Ishikawa (cell line): ENCODE measurements around the gene NPC1.

Experiments
- CEBPB ChIP-seq: IDR thresholded peaks from 2 replicates; pipeline ENCODE4 v1.6.1; 2012
- CREB1 ChIP-seq: IDR thresholded peaks from 2 replicates; pipeline ENCODE4 v1.6.1; 2012; ENCODE audit warnings: low read depth
- EGR1 ChIP-seq: IDR thresholded peaks from 2 replicates; pipeline ENCODE4 v1.6.1; 2012
- EP300 ChIP-seq: IDR thresholded peaks from 2 replicates; pipeline ENCODE4 v1.6.1; 2012; ENCODE audit warnings: borderline replicate concordance
- FOXM1 ChIP-seq: IDR thresholded peaks from 2 replicates; pipeline ENCODE4 v1.6.1; 2012; ENCODE audit warnings: low read depth, borderline replicate concordance
- NFIC ChIP-seq: IDR thresholded peaks from 2 replicates; pipeline ENCODE4 v1.6.1; 2012
- RAD21 ChIP-seq: IDR thresholded peaks from 2 replicates; pipeline ENCODE4 v1.6.1; 2012; ENCODE audit warnings: low read depth
- TAF1 ChIP-seq: IDR thresholded peaks from 2 replicates; pipeline ENCODE4 v1.6.1; 2012; ENCODE audit warnings: low read depth, mild to moderate bottlenecking
- TCF12 ChIP-seq: IDR thresholded peaks from 2 replicates; pipeline ENCODE4 v1.6.1; 2012; ENCODE audit warnings: low read depth
- TEAD4 ChIP-seq: IDR thresholded peaks from 2 replicates; pipeline ENCODE4 v1.6.1; 2012
- YY1 ChIP-seq: IDR thresholded peaks from 2 replicates; pipeline ENCODE4 v1.6.1; 2012; ENCODE audit warnings: low read depth
- ZBTB7A ChIP-seq: IDR thresholded peaks from 2 replicates; pipeline ENCODE4 v1.6.1; 2012; ENCODE audit warnings: low read depth
- TF ChIP-seq, protein P1 (sequence below): IDR thresholded peaks from 2 replicates; pipeline ENCODE4 v1.6.1; 2012; ENCODE audit warnings: low read depth, mild to moderate bottlenecking
- TF ChIP-seq, protein P2 (sequence below): IDR thresholded peaks from 2 replicates; pipeline ENCODE4 v1.6.1; 2012
- TF ChIP-seq, protein P3 (sequence below): IDR thresholded peaks from 2 replicates; pipeline ENCODE4 v1.6.1; 2012

Gene NPC1

DNA sequence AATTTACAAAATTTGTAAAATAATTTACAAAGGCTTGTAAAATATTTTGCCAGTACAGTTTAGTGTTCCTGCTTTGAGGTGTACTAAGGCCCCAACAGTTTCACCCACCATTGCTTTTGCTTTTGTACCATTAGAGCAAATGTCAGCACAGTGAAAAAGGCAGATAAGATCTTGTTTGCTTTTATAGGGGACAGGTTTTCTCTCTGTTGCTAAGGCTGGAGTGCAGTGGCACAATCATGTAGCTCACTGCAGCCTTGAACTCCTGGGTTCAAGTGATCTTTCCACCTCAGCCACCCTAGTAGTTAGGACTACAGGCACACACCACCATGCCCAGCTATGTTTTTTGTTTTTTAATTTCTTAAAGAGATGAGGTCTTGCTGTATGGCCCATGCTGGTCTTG is 19.6 kb upstream of the NPC1 start:
- TF ChIP-seq, protein P1, sequence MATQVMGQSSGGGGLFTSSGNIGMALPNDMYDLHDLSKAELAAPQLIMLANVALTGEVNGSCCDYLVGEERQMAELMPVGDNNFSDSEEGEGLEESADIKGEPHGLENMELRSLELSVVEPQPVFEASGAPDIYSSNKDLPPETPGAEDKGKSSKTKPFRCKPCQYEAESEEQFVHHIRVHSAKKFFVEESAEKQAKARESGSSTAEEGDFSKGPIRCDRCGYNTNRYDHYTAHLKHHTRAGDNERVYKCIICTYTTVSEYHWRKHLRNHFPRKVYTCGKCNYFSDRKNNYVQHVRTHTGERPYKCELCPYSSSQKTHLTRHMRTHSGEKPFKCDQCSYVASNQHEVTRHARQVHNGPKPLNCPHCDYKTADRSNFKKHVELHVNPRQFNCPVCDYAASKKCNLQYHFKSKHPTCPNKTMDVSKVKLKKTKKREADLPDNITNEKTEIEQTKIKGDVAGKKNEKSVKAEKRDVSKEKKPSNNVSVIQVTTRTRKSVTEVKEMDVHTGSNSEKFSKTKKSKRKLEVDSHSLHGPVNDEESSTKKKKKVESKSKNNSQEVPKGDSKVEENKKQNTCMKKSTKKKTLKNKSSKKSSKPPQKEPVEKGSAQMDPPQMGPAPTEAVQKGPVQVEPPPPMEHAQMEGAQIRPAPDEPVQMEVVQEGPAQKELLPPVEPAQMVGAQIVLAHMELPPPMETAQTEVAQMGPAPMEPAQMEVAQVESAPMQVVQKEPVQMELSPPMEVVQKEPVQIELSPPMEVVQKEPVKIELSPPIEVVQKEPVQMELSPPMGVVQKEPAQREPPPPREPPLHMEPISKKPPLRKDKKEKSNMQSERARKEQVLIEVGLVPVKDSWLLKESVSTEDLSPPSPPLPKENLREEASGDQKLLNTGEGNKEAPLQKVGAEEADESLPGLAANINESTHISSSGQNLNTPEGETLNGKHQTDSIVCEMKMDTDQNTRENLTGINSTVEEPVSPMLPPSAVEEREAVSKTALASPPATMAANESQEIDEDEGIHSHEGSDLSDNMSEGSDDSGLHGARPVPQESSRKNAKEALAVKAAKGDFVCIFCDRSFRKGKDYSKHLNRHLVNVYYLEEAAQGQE, result no peak
- TF ChIP-seq TCF12 (no peak), FOXM1 (no peak), NFIC (no peak), CEBPB (no peak), EP300 (no peak), ZBTB7A (no peak), TEAD4 (no peak), RAD21 (no peak), YY1 (no peak), CREB1 (no peak), EGR1 (no peak), TAF1 (no peak)
- TF ChIP-seq, protein P2, sequence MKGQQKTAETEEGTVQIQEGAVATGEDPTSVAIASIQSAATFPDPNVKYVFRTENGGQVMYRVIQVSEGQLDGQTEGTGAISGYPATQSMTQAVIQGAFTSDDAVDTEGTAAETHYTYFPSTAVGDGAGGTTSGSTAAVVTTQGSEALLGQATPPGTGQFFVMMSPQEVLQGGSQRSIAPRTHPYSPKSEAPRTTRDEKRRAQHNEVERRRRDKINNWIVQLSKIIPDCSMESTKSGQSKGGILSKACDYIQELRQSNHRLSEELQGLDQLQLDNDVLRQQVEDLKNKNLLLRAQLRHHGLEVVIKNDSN, result no peak
- TF ChIP-seq, protein P3, sequence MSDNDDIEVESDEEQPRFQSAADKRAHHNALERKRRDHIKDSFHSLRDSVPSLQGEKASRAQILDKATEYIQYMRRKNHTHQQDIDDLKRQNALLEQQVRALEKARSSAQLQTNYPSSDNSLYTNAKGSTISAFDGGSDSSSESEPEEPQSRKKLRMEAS, result no peak

DNA sequence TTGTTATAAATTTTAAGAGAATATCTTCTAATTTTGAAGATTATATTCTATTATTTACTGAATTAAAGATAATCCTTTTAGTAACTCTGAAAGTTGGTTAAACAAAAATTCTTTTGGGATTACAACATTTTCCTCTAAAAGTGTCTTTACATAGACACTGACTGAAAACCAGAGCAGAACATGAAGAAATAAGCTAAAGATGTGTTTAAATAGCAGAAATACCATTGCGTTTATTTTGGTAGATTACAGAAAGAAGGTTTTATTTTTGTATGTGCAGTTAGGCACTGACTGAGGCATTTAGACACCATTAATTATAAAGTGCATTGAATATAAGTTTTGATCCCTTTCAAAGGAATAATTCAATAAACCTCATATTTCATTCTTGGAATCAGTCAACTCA is 13.5 kb upstream of the NPC1 start:
- TF ChIP-seq ZBTB7A, result no peak
- TF ChIP-seq, protein P1, result no peak
- TF ChIP-seq TEAD4, result no peak
- TF ChIP-seq, protein P3, result no peak
- no peak for TF ChIP-seq NFIC
- TF ChIP-seq RAD21, result no peak
- no peak for TF ChIP-seq TCF12
- TF ChIP-seq EP300, result no peak
- no peak for TF ChIP-seq EGR1
- no peak for TF ChIP-seq CREB1
- TF ChIP-seq CEBPB, result no peak

DNA sequence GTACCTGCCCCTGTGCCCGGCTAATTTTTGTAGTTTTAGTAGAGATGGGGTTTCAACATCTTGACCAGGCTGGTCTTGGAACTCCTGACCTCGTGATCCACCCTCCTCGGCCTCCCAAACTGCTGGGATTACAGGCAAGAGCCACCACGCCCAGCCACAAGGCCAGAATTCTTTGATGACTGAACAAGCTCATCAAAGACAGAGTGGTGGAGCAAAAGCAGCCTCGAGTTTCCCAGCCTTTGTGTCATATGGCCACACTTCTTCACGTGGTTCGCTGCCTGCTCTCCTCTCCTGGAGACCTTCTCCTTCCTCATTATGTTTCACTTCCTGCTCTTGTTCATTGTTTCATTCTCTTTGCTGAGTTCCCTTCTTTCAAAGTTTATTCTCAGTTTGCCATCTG is 9.9 kb upstream of the NPC1 start:
- no peak for TF ChIP-seq TEAD4
- TF ChIP-seq, protein P1, result no peak
- no peak for TF ChIP-seq CREB1
- no peak for TF ChIP-seq EGR1
- TF ChIP-seq RAD21, result no peak
- no peak for TF ChIP-seq CEBPB
- TF ChIP-seq, protein P2, result no peak
- TF ChIP-seq YY1, result no peak
- no peak for TF ChIP-seq EP300
- no peak for TF ChIP-seq NFIC
- no peak for TF ChIP-seq TCF12
- TF ChIP-seq, protein P3, result no peak
- TF ChIP-seq TAF1, result no peak
- TF ChIP-seq FOXM1, result no peak
- TF ChIP-seq ZBTB7A, result no peak

DNA sequence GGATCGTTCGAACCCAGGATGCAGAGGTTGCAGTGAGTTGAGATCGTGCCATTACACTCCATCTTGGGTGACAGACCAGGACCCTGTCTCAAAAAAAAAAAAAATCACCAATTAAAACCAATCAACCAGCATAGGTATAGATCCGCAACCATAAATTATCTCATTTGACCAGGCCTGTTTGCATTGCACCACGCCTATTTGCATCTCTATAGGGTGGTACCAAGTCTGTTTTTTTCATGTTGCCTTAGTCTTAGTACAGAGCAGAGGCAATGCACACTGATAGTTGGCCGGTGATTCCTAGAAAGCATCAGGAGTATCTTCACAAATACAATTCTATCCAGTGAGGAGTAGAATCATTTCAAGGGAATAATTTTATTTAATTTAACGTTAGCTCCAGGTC is 9.3 kb upstream of the NPC1 start:
- no peak for TF ChIP-seq EGR1
- no peak for TF ChIP-seq RAD21
- TF ChIP-seq EP300, result no peak
- TF ChIP-seq ZBTB7A, result no peak
- no peak for TF ChIP-seq CREB1
- no peak for TF ChIP-seq TEAD4
- TF ChIP-seq FOXM1, result no peak
- no peak for TF ChIP-seq CEBPB
- no peak for TF ChIP-seq YY1
- no peak for TF ChIP-seq NFIC
- no peak for TF ChIP-seq TAF1
